Dedifferentiated amniotic fluid mesenchymal stem cell (primary cell): ENCODE results near the gene DND1.
"Not testable (repeated sequence)": the region's sequence is repeated elsewhere in the genome, so short reads cannot be mapped to it uniquely, and the experiment has no call there.

ENCODE experiments used
- DNase-seq: peaks from one replicate; pipeline ENCODE4 v3.0.0-alpha.2; 2016; ENCODE audit errors: extremely low spot score

DND1 gene

GRCh38 chr5:140672455-140673186 lies 755 bp downstream of the DND1 start:
- DNase-seq = no peak

- DNase-seq = no peak
These were observed 1.8 kb downstream of the DND1 start for GRCh38 chr5:140671472-140672125.

GRCh38 chr5:140671035-140671434 lies 2.3 kb downstream of the DND1 start:
- not testable (repeated sequence) for DNase-seq

- peak; percentile 93 for DNase-seq
These were observed 8.8 kb downstream of the DND1 start, which contains the start of gene WDR55 for GRCh38 chr5:140664359-140665119. Gene WDR55 (plus strand): TSS chr5:140664904. CDS start chr5:140664913, 9 bp downstream.

- DNase-seq = no peak
These were observed 9.4 kb downstream of the DND1 start for GRCh38 chr5:140664030-140664358.

- DNase-seq = not testable (repeated sequence)
These were observed 13.0 kb downstream of the DND1 start for GRCh38 chr5:140660371-140660770.

- DNase-seq = no peak
These were observed 14.5 kb downstream of the DND1 start for GRCh38 chr5:140658870-140659269.

GRCh38 chr5:140647042-140647419 lies 26.3 kb downstream of the DND1 start:
- no peak for DNase-seq

GRCh38 chr5:140642718-140643117 lies 30.7 kb downstream of the DND1 start:
- DNase-seq = no peak

- DNase-seq = no peak
These were observed 31.7 kb downstream of the DND1 start for GRCh38 chr5:140641716-140642115.

GRCh38 chr5:140639148-140639981 lies 34.0 kb downstream of the DND1 start, which contains the start of gene TMCO6:
Gene TMCO6 (plus strand): TSS chr5:140639451. CDS start chr5:140639528, 77 bp downstream.
- peak; percentile 86 for DNase-seq

GRCh38 chr5:140638898-140639147 lies 34.6 kb downstream of the DND1 start:
- not testable (repeated sequence) for DNase-seq

- no peak for DNase-seq
These were observed 35.8 kb downstream of the DND1 start for GRCh38 chr5:140637371-140638100.

GRCh38 chr5:140635291-140636257 lies 37.8 kb downstream of the DND1 start:
- DNase-seq = no peak

- DNase-seq = no peak
These were observed 39.3 kb downstream of the DND1 start for GRCh38 chr5:140634103-140634502.

GRCh38 chr5:140633501-140633900 lies 39.9 kb downstream of the DND1 start:
- DNase-seq = no peak

- no peak for DNase-seq
These were observed 40.3 kb downstream of the DND1 start, which contains the start of gene CD14 for GRCh38 chr5:140633021-140633471. Gene CD14 (minus strand): TSS chr5:140633175. CDS start chr5:140633071, 104 bp downstream.

- no peak for DNase-seq
These were observed 40.9 kb downstream of the DND1 start for GRCh38 chr5:140632366-140633020.

GRCh38 chr5:140631831-140632365 lies 41.5 kb downstream of the DND1 start:
- DNase-seq = no peak
